Natural killer cell (primary cell): ENCODE results near the gene LRRC37A3. TPM values are rescaled to one million over a fixed set of nuclear protein-coding genes. Genes with fewer than 3 reads are reported as not detected.
"Not testable (repeated sequence)": the region's sequence is repeated elsewhere in the genome, so short reads cannot be mapped to it uniquely, and the experiment has no call there.

Experiments used
- ATAC-seq, 3 donors: fragments of 150-1000 bp in 2 of 3; fragments of 200-7000 bp in 1 of 3; cut with Tn5 transposase; 1 replicate in 1 of 3; 2 replicates in 2 of 3; pipeline ENCODE4 v1.10.0; 2021; ENCODE audit warnings: mild to moderate bottlenecking in 2 of 3, moderate library complexity in 2 of 3
- DNase-seq, 2 donors: peaks; one replicate each; pipeline versions ENCODE4 v3.0.0 to v3.0.0-alpha.2; 2013 to 2021; ENCODE audit warnings: mixed read lengths in 1 of 2
- H3K27ac ChIP-seq: one replicate; pipeline ENCODE4 v1.5.1; 2013; ENCODE audit warnings: mild to moderate bottlenecking, low read length
- H3K27me3 ChIP-seq: one replicate; pipeline ENCODE4 v1.6.1; 2013; ENCODE audit warnings: low read length; ENCODE audit not compliant: control insufficient read depth, insufficient read depth
- H3K36me3 ChIP-seq: one replicate; pipeline ENCODE4 v1.6.1; 2013; ENCODE audit warnings: low read length; ENCODE audit not compliant: control insufficient read depth, insufficient read depth
- H3K4me1 ChIP-seq: one replicate; pipeline ENCODE4 v1.6.1; 2013; ENCODE audit warnings: low read length; ENCODE audit not compliant: control insufficient read depth, insufficient read depth
- H3K4me3 ChIP-seq: one replicate; pipeline ENCODE4 v1.5.1; 2013; ENCODE audit warnings: low read length
- H3K9me3 ChIP-seq: one replicate; pipeline ENCODE4 v1.6.1; 2013; ENCODE audit warnings: low read length; ENCODE audit not compliant: control insufficient read depth, insufficient read depth
- H3K27ac Mint-ChIP-seq, 2 donors: one replicate each; pipeline ENCODE4 v1.8.0; 2022; ENCODE audit warnings: mild to moderate bottlenecking in 2 of 2, mixed read lengths in 2 of 2, moderate library complexity in 1 of 2
- H3K27me3 Mint-ChIP-seq, 2 donors: one replicate each; pipeline ENCODE4 v1.8.0; 2022; ENCODE audit warnings: low read depth in 2 of 2, mixed read lengths in 2 of 2
- H3K36me3 Mint-ChIP-seq: one replicate; pipeline ENCODE4 v1.8.0; 2022; ENCODE audit warnings: mixed read lengths
- H3K4me1 Mint-ChIP-seq, 2 donors: one replicate each; pipeline ENCODE4 v1.8.0; 2022; ENCODE audit warnings: mixed read lengths in 2 of 2
- H3K4me3 Mint-ChIP-seq: one replicate; pipeline ENCODE4 v1.8.0; 2022; ENCODE audit warnings: mild to moderate bottlenecking, moderate library complexity, mixed read lengths
- H3K9me3 Mint-ChIP-seq, 2 donors: one replicate each; pipeline ENCODE4 v1.8.0; 2022; ENCODE audit warnings: mixed read lengths in 2 of 2
- WGBS: methylation state at CpG from one replicate; pipeline ENCODE4 v1.1.7; 2013; ENCODE audit warnings: missing lambda C conversion rate; ENCODE audit not compliant: insufficient coverage; 5-methylcytosine and 5-hydroxymethylcytosine counted together
- intact Hi-C: fragments of 100-400 bp; cut with micrococcal nuclease; formaldehyde crosslinking; loops from one replicate; pipeline ENCODE4 v1.14.2; 2022
- total RNA-seq, 4 donors: library from RNA; stranded (reverse); fragments of 120-200 nt in 1 of 4; gene quantifications; one replicate each; pipeline versions ENCODE4 v1.2.3 to v1.2.4, GENCODE V29; 2013 to 2022
- TF ChIP-seq, protein P1 (sequence below): fragments of 200-600 bp; IDR thresholded peaks from one replicate; pipeline ENCODE4 v1.8.0; 2022; ENCODE audit warnings: antibody characterized with exemption

The LRRC37A3 gene
- total RNA-seq, 3 donors from 2014 or later (not counting 1 experiment from before 2014, with no cell fraction given) = 7.8 to 22.7 (median 10.5) TPM

DNA sequence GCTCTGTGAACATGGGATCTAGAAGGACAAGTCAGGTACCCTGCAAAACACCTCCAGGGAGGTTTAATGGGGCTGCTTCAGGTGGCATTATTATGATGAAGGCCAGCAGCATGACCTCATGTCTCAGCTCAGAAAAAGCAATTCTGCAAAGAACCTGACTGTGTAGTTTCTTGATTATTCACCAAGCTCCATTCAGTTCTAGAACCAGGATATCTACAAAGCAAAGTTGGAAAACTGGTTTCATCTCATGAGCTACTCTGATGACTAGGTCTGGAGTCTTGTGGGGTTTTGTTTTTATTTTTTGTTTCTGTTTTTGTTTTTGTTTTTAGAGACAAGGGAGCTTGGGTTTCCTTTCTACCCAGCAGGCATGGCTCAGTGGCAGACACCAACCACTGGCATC, 19.0 kb upstream of the LRRC37A3 start:
- ATAC-seq = peak in 1 of 3 donors; percentile 36
- H3K4me1 ChIP-seq = peaks cover 4% of the 10 kb centered on the region
- no peak for DNase-seq
- TF ChIP-seq, protein P1, sequence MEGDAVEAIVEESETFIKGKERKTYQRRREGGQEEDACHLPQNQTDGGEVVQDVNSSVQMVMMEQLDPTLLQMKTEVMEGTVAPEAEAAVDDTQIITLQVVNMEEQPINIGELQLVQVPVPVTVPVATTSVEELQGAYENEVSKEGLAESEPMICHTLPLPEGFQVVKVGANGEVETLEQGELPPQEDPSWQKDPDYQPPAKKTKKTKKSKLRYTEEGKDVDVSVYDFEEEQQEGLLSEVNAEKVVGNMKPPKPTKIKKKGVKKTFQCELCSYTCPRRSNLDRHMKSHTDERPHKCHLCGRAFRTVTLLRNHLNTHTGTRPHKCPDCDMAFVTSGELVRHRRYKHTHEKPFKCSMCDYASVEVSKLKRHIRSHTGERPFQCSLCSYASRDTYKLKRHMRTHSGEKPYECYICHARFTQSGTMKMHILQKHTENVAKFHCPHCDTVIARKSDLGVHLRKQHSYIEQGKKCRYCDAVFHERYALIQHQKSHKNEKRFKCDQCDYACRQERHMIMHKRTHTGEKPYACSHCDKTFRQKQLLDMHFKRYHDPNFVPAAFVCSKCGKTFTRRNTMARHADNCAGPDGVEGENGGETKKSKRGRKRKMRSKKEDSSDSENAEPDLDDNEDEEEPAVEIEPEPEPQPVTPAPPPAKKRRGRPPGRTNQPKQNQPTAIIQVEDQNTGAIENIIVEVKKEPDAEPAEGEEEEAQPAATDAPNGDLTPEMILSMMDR = no peak
- H3K27ac ChIP-seq = no peak overlapping the region
- peaks cover 0 to 13% of the 10 kb centered on the region in 2 donors for H3K27me3 Mint-ChIP-seq
- H3K9me3 Mint-ChIP-seq = no peaks in the 10 kb centered on the region
- peaks cover 0 to 5% of the 10 kb centered on the region in 2 donors for H3K4me1 Mint-ChIP-seq
- H3K36me3 Mint-ChIP-seq = no peaks in the 10 kb centered on the region
- no peak overlapping the region for H3K4me3 ChIP-seq
- intact Hi-C loops = no loop called here
- no peaks in the 10 kb centered on the region for H3K27me3 ChIP-seq
- H3K36me3 ChIP-seq = no peaks in the 10 kb centered on the region
- no peak overlapping the region for H3K4me3 Mint-ChIP-seq
- no peaks in the 10 kb centered on the region for H3K9me3 ChIP-seq
- no peak overlapping the region for H3K27ac Mint-ChIP-seq

DNA sequence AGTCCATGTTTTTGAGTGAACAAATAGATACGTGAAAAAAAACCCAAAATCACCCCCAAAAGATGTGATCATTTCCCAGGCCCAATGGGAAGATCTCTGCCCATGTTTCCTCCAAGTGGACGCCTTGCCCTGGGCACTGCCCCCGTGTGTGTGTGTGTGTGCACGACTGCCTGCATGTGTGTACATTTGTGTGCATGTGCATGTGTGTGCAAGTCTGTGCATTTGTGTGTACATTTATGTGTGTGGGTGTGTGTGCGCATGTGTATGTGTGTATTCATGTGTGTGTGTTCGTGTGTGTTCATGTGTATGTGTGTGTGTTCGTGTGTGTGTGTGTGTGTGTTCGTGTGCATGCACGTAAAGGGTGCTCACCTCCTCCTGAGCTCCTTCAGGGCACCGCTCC, 16.8 kb upstream of the LRRC37A3 start:
- Mint-ChIP-seq H3K36me3 (no peaks in the 10 kb centered on the region), H3K27ac (no peak overlapping the region), H3K4me1 (peaks cover 0 to 5% of the 10 kb centered on the region in 2 donors), H3K9me3 (no peaks in the 10 kb centered on the region), H3K4me3 (no peak overlapping the region), H3K27me3 (peaks cover 0 to 7% of the 10 kb centered on the region in 2 donors)
- H3K9me3 ChIP-seq = no peaks in the 10 kb centered on the region
- no peaks in the 10 kb centered on the region for H3K27me3 ChIP-seq
- no peak for DNase-seq
- H3K36me3 ChIP-seq = no peaks in the 10 kb centered on the region
- H3K4me3 ChIP-seq = no peak overlapping the region
- intact Hi-C loops = no loop called here
- no peak overlapping the region for H3K27ac ChIP-seq
- WGBS = 94% methylated on average over 10 of the region's 10 CpGs
- TF ChIP-seq, protein P1 = no peak
- peaks cover 4% of the 10 kb centered on the region for H3K4me1 ChIP-seq
- no peak for ATAC-seq

DNA sequence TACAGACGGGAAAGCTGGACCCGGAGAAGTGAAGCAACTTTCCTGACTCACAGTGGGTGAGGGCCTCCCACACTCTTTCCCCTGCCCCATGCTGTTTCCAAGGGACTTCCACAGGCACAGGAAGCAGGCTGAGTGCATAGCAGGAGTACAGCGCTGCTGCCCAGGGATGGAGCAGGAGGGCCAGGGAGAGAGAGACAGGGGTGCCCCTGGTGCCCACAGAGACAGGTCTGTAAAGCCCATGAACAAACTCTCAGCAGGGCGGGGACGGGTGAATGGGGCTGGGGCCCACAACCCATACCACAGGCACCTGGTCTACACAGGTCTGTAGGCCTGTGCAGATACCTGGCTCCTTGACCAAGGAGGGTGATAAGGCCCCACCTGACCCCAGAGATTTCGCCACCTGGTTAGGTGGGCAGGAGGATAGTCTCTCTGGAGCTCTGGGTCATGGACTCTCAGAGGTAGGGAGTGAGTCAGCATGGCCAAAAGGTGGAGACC, 15.1 kb upstream of the LRRC37A3 start:
- H3K27me3 ChIP-seq, H3K4me1 ChIP-seq, H3K36me3 Mint-ChIP-seq, H3K36me3 ChIP-seq, H3K9me3 ChIP-seq, H3K4me3 Mint-ChIP-seq, H3K27me3 Mint-ChIP-seq, ATAC-seq, H3K27ac ChIP-seq, H3K4me1 Mint-ChIP-seq, H3K4me3 ChIP-seq, H3K9me3 Mint-ChIP-seq, DNase-seq, H3K27ac Mint-ChIP-seq, intact Hi-C loops: not testable (repeated sequence)
- 91% methylated on average over 6 of the region's 6 CpGs for WGBS

DNA sequence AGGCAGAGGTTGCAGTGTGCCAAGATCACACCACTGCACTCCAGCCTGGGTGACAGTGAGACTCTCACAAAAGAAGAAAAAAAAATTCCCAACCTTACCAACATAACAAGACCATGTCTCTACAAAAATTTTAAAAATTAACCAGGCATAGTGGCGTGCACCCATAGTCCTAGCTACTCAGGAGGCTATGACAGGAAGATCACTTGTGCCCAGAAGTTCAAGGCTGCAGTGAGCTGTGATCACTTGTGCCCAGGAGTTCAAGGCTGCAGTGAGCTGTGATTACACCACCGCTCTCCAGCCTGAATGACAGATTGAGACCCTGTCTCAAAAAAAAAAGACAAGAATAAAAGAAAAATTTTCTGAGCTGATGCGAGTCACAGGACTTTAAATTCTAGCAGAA, 13.6 kb upstream of the LRRC37A3 start:
- H3K36me3 ChIP-seq, ATAC-seq, H3K27me3 Mint-ChIP-seq, H3K4me3 ChIP-seq, H3K9me3 Mint-ChIP-seq, intact Hi-C loops, H3K4me1 ChIP-seq, H3K27ac Mint-ChIP-seq, H3K4me1 Mint-ChIP-seq, H3K9me3 ChIP-seq, H3K27ac ChIP-seq, DNase-seq, H3K27me3 ChIP-seq, H3K36me3 Mint-ChIP-seq, H3K4me3 Mint-ChIP-seq: not testable (repeated sequence)
- 90% methylated on average over 2 of the region's 3 CpGs for WGBS

DNA sequence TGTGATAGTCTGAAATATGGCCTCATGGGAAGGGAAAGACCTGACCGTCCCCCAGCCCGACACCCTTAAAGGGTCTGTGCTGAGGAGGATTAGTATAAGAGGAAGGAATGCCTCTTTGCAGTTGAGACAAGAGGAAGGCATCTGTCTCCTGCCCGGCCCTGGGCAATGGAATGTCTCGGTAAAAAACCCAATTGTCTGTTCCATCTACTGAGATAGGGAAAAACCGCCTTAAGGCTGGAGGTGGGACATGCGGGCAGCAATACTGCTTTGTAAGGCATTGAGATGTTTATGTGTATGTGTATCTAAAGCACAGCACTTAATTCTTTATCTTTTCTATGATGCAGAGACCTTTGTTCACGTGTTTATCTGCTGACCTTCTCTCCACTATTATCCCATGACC, 11.1 kb upstream of the LRRC37A3 start:
- H3K9me3 ChIP-seq, H3K4me1 ChIP-seq, H3K36me3 Mint-ChIP-seq, H3K9me3 Mint-ChIP-seq, DNase-seq, intact Hi-C loops, H3K27me3 Mint-ChIP-seq, H3K27ac ChIP-seq, ATAC-seq, H3K27ac Mint-ChIP-seq, H3K4me1 Mint-ChIP-seq, H3K27me3 ChIP-seq, H3K36me3 ChIP-seq, H3K4me3 Mint-ChIP-seq, H3K4me3 ChIP-seq: not testable (repeated sequence)
- 95% methylated on average over 7 of the region's 7 CpGs for WGBS

DNA sequence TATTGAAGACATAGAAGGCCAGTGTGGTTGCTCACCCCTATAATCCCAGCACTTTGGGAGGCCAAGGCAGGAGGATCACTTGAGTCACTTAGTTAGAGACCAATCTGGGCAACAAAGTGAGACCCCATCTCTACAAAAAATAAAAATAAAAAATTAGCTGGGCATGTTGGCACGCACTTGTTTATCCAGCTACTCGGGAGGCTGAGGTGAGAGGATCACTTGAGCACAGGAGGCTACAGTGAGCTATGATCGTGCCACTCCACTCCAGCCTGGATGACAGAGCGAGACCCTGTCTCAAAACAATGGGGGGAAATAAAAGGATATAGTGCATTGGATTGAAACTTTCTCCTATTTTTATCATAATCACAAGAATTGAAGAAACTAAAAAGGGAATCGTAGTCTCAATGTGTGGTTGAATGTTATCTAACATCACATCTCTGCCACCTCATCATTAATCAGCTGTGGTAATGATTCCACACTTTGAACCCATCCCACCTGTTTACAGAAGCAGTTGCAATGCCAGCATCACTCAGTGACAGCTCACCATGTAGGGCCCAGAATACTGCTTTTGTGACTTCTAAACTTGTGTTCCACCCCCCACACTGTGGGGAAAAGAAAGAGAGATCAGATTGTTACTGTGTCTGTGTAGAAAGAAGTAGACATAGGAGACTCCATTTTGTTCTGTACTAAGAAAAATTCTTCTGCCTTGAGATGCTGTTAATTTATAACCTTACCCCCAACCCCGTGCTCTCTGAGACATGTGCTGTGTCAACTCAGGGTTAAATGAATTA, 10.3 kb upstream of the LRRC37A3 start:
- DNase-seq, H3K27me3 ChIP-seq, intact Hi-C loops, H3K36me3 Mint-ChIP-seq, H3K9me3 ChIP-seq, H3K4me1 Mint-ChIP-seq, H3K4me1 ChIP-seq, H3K27ac ChIP-seq, H3K27me3 Mint-ChIP-seq, H3K4me3 Mint-ChIP-seq, H3K9me3 Mint-ChIP-seq, H3K27ac Mint-ChIP-seq, H3K4me3 ChIP-seq, H3K36me3 ChIP-seq: not testable (repeated sequence)
- ATAC-seq = peak in 1 of 3 donors; percentile 79
- WGBS = 80% methylated on average over 1 of the region's 6 CpGs
